IMR-90 (cell line): Measurements from ENCODE around the gene TEAD1. TPM values are rescaled to one million over a fixed set of nuclear protein-coding genes. Genes with fewer than 3 reads are reported as not detected.

Source experiments
- ATAC-seq: fragments of 200-7000 bp; cut with Tn5 transposase; 2 replicates; pipeline ENCODE4 v1.9.1; 2020; ENCODE audit warnings: low read depth, mild to moderate bottlenecking, moderate library complexity
- BruUV-seq: library from RNA; stranded (reverse); fragments of 400-500 nt; replicated peaks from 2 replicates; lab custom pipeline; 2021; lab: Mats Ljungman, UMichigan
- CTCF ChIA-PET: fragments of 300-600 bp; formaldehyde crosslinking; extraction: SDS; loops from one replicate; lab custom pipeline; 2021; ENCODE audit warnings: antibody characterized with exemption; lab: Yijun Ruan, JAX
- POLR2A ChIA-PET: fragments of 300-600 bp; sonication (Branson Sonifier 250); formaldehyde crosslinking; loops from one replicate; lab custom pipeline; 2022; ENCODE audit warnings: antibody characterized with exemption; ENCODE audit not compliant: unreplicated experiment; lab: Charles Lee
- DNase-seq: peaks from one replicate; pipeline ENCODE4 v3.0.0; 2013
- H2AFZ ChIP-seq: replicated peaks from 2 replicates; pipeline ENCODE3; 2013; ENCODE audit warnings: low read length, mild to moderate bottlenecking; ENCODE audit not compliant: poor library complexity
- H2AK5ac ChIP-seq: 2 replicates; pipeline ENCODE4 v1.6.1; 2013; ENCODE audit warnings: low read depth, low read length, inconsistent platforms
- H2AK9ac ChIP-seq: replicated peaks from 2 replicates; pipeline ENCODE3; 2013; ENCODE audit warnings: mild to moderate bottlenecking, low read depth, low read length, moderate library complexity; ENCODE audit not compliant: poor library complexity
- H2BK120ac ChIP-seq: 2 replicates; pipeline ENCODE4 v1.6.1; 2013; ENCODE audit warnings: low read depth, low read length, inconsistent platforms
- H2BK15ac ChIP-seq: 3 replicates; pipeline ENCODE4 v1.6.1; 2013; ENCODE audit warnings: low read depth, low read length, inconsistent platforms
- H2BK20ac ChIP-seq: 2 replicates; pipeline ENCODE4 v1.6.1; 2013; ENCODE audit warnings: low read depth, mild to moderate bottlenecking, inconsistent platforms, low read length, moderate library complexity
- H2BK5ac ChIP-seq: 2 replicates; pipeline ENCODE4 v1.6.1; 2013; ENCODE audit warnings: mild to moderate bottlenecking, low read depth, low read length, inconsistent platforms; ENCODE audit not compliant: poor library complexity, severe bottlenecking
- H3K14ac ChIP-seq: replicated peaks from 2 replicates; pipeline ENCODE4 v1.6.1; 2013; ENCODE audit warnings: low read depth, low read length, inconsistent platforms
- H3K18ac ChIP-seq: 2 replicates; pipeline ENCODE4 v1.6.1; 2013; ENCODE audit warnings: low read depth, low read length, control low read depth
- H3K23ac ChIP-seq: 2 replicates; pipeline ENCODE4 v1.6.1; 2013; ENCODE audit warnings: low read depth, low read length, inconsistent platforms
- H3K27ac ChIP-seq: 2 replicates; pipeline ENCODE4 v1.5.1; 2013; ENCODE audit warnings: mild to moderate bottlenecking, control low read depth, low read length; ENCODE audit not compliant: insufficient read depth
- H3K27me3 ChIP-seq: 2 replicates; pipeline ENCODE4 v1.6.1; 2013; ENCODE audit warnings: low read length; ENCODE audit not compliant: control insufficient read depth, insufficient read depth
- H3K36me3 ChIP-seq: 2 replicates; pipeline ENCODE4 v1.6.1; 2013; ENCODE audit warnings: low read length, mixed read lengths; ENCODE audit not compliant: control insufficient read depth, insufficient read depth
- H3K4ac ChIP-seq: 2 replicates; pipeline ENCODE4 v1.6.1; 2013; ENCODE audit warnings: low read depth, low read length, inconsistent platforms
- H3K4me1 ChIP-seq: 2 replicates; pipeline ENCODE4 v1.6.1; 2013; ENCODE audit warnings: low read length, mixed read lengths; ENCODE audit not compliant: control insufficient read depth, insufficient read depth
- H3K4me2 ChIP-seq: 2 replicates; pipeline ENCODE4 v1.6.1; 2013; ENCODE audit warnings: low read depth, mild to moderate bottlenecking, control low read depth, low read length, moderate library complexity
- H3K4me3 ChIP-seq: 2 replicates; pipeline ENCODE4 v1.5.1; 2013; ENCODE audit warnings: low read depth, mild to moderate bottlenecking, control low read depth, low read length, moderate library complexity; ENCODE audit not compliant: insufficient read depth
- H3K56ac ChIP-seq: 2 replicates; pipeline ENCODE4 v1.6.1; 2013; ENCODE audit warnings: low read length, inconsistent platforms; ENCODE audit not compliant: insufficient read depth; ENCODE audit errors: extremely low read depth
- H3K79me1 ChIP-seq, 2 experiments: 2 replicates each; pipeline ENCODE4 v1.6.1; 2013; ENCODE audit warnings: low read length in 2 of 2, inconsistent platforms in 1 of 2, low read depth in 1 of 2
- H3K9ac ChIP-seq: 2 replicates; pipeline ENCODE4 v1.6.1; 2013; ENCODE audit warnings: low read depth, low read length, control low read depth
- H3K9me1 ChIP-seq: 2 replicates; pipeline ENCODE4 v1.6.1; 2013; ENCODE audit warnings: low read length, inconsistent platforms; ENCODE audit not compliant: insufficient read depth
- H3K9me3 ChIP-seq: 2 replicates; pipeline ENCODE4 v1.6.1; 2013; ENCODE audit warnings: low read length; ENCODE audit not compliant: control insufficient read depth, insufficient read depth
- H4K20me1 ChIP-seq: 2 replicates; pipeline ENCODE4 v1.6.1; 2013; ENCODE audit warnings: low read length, inconsistent platforms; ENCODE audit not compliant: insufficient read depth
- H4K5ac ChIP-seq: 2 replicates; pipeline ENCODE4 v1.6.1; 2013; ENCODE audit warnings: mild to moderate bottlenecking, low read depth, low read length, control low read depth
- H4K8ac ChIP-seq, 2 experiments: 2 replicates each; pipeline ENCODE4 v1.6.1; 2013; ENCODE audit warnings: low read depth in 2 of 2, low read length in 2 of 2, control low read depth in 1 of 2, inconsistent platforms in 1 of 2
- H4K91ac ChIP-seq: 2 replicates; pipeline ENCODE4 v1.6.1; 2013; ENCODE audit warnings: low read depth, low read length, inconsistent platforms; ENCODE audit not compliant: insufficient read depth
- CEBPB ChIP-seq: IDR thresholded peaks from 2 replicates; pipeline ENCODE4 v1.6.1; 2012; ENCODE audit warnings: low read depth, low read length, improper control_type of control experiment
- CHD1 ChIP-seq: IDR thresholded peaks from 2 replicates; pipeline ENCODE4 v1.6.1; 2012; ENCODE audit warnings: low read depth, low read length, improper control_type of control experiment
- MXI1 ChIP-seq: IDR thresholded peaks from 2 replicates; pipeline ENCODE4 v1.6.1; 2012; ENCODE audit warnings: low read depth, mild to moderate bottlenecking, low read length, moderate library complexity, borderline replicate concordance
- POLR2A ChIP-seq: IDR thresholded peaks from 2 replicates; pipeline ENCODE4 v1.6.1; 2012; ENCODE audit warnings: mild to moderate bottlenecking, low read depth, low read length
- RCOR1 ChIP-seq: IDR thresholded peaks from 2 replicates; pipeline ENCODE4 v1.6.1; 2012; ENCODE audit warnings: mild to moderate bottlenecking, low read length, improper control_type of control experiment; ENCODE audit not compliant: insufficient replicate concordance
- RFX5 ChIP-seq: IDR thresholded peaks from 2 replicates; pipeline ENCODE4 v1.8.0; 2012; ENCODE audit warnings: low read depth, mild to moderate bottlenecking, low read length, moderate library complexity
- WGBS, 2 experiments: methylation state at CpG; one replicate each; pipeline versions ENCODE4 v1.1.5 to v1.1.7; 2013; ENCODE audit warnings: missing lambda C conversion rate in 2 of 2; ENCODE audit not compliant: insufficient read length in 1 of 2; ENCODE audit errors: extremely low coverage in 2 of 2; 5-methylcytosine and 5-hydroxymethylcytosine counted together
- dilution Hi-C: fragments of 300-500 bp; cut with HindIII; formaldehyde crosslinking; loops from one replicate; pipeline ENCODE4 v1.14.3; 2018; ENCODE audit warnings: low sequenced_read_pairs; ENCODE audit not compliant: unreplicated experiment
- in situ Hi-C: fragments of 300-500 bp; cut with MboI; formaldehyde crosslinking; loops from 3 replicates; pipeline ENCODE4 v1.14.3; 2019; ENCODE audit warnings: low sequenced_read_pairs, inconsistent platforms, mixed read lengths
- intact Hi-C: fragments of 100-400 bp; cut with micrococcal nuclease; formaldehyde crosslinking; loops from 2 replicates; pipeline ENCODE4 v1.10.0; 2022
- polyA plus RNA-seq, 3 experiments: library from polyadenylated mRNA; depleted of rRNA; stranded (reverse); fragments of >200 nt; gene quantifications; 2 replicates each; pipeline ENCODE4 v1.2.3, GENCODE V29; 2012; ENCODE audit warnings: low replicate concordance in 1 of 3
- total RNA-seq: library from RNA; depleted of rRNA; stranded (reverse); fragments of >200 nt; gene quantifications from 2 replicates; pipeline ENCODE4 v1.2.3, GENCODE V29; 2012
- TF ChIP-seq, protein P1 (sequence below): conservative IDR thresholded peaks from 2 replicates; pipeline ENCODE4 v1.5.1; 2012; ENCODE audit warnings: mild to moderate bottlenecking, low read depth, low read length, improper control_type of control experiment
- TF ChIP-seq, protein P2 (sequence below): fragments of 150-350 bp; IDR thresholded peaks from 2 replicates; pipeline ENCODE4 v1.6.1; 2017; ENCODE audit warnings: mild to moderate bottlenecking, antibody characterized with exemption, low read length, low read depth

TEAD1 gene
- total and polyA plus RNA-seq, 2 of the 4 experiments (the other 2 are of a cell fraction): 51.8 to 69.2 TPM

DNA sequence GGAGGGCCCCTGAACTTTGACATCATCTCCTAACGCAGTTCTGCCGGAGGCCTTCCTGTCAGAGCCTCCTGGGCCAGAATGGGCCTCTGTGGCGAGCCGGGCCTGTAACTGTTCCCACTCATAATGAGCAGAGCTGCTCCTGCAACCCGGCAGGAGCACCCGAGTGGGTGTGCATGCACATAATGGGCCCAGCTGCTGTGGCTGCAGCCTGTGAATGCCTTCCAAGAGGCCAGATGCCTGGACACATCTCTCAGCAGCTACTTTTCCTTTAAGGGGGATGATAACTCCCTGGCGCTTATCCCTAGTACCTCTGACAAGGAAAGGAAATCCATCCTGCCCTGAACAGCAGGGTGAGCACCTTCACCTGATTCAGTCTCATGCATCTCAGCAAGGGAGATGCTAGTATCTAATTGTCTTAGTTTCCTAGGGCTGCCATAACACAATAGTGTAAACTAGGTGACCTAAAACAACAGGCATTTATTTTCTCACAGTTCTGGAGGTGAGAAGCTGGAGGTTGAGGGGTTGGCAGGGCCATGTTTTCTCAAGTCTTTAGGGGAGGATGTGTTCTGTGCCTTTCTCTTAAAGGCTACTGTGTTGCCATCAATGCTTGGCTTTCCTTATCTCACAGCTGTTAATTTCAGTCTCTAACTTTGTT lies 120.5 kb downstream of the TEAD1 start:
- Histone ChIP-seq H2AFZ (no peak overlapping the region), H2BK120ac (no peak overlapping the region), H3K4me1 (peaks cover 15% of the 10 kb centered on the region), H3K4me3 (no peak overlapping the region), H2AK5ac (no peak overlapping the region), H3K23ac (no peak overlapping the region), H2BK5ac (no peak overlapping the region), H3K9me1 (peaks cover 39% of the 10 kb centered on the region), H3K4me2 (no peak overlapping the region), H4K20me1 (peaks cover 78% of the 10 kb centered on the region), H3K9me3 (no peaks in the 10 kb centered on the region), H2BK15ac (no peak overlapping the region), H2BK20ac (no peak overlapping the region), H3K36me3 (peaks cover 23% of the 10 kb centered on the region), H3K9ac (no peak overlapping the region), H3K27ac (no peak overlapping the region), H3K18ac (no peak overlapping the region), H3K4ac (no peak overlapping the region), H2AK9ac (no peak overlapping the region), H3K79me1 (peaks cover 47 to 90% of the 10 kb centered on the region in 2 experiments), H3K14ac (no peak overlapping the region), H4K8ac (no peak overlapping the region), H3K27me3 (no peaks in the 10 kb centered on the region), H3K56ac (no peak overlapping the region), H4K5ac (no peak overlapping the region), H4K91ac (no peak overlapping the region)
- 0 out of 2 replicates have a peak, but pooled peaks have one; percentile 19 for ATAC-seq
- 82% methylated on average over 2 of the region's 7 CpGs; no CpG with 5 or more reads in 1 of the 2 experiments for WGBS, 2 experiments
- POLR2A ChIA-PET: no interaction called here
- intact Hi-C loops (no loop called here), in situ Hi-C loops (no loop called here), dilution Hi-C loops (no loop called here)
- no peak for DNase-seq
- CTCF ChIA-PET: no interaction called here
- TF ChIP-seq, protein P1, sequence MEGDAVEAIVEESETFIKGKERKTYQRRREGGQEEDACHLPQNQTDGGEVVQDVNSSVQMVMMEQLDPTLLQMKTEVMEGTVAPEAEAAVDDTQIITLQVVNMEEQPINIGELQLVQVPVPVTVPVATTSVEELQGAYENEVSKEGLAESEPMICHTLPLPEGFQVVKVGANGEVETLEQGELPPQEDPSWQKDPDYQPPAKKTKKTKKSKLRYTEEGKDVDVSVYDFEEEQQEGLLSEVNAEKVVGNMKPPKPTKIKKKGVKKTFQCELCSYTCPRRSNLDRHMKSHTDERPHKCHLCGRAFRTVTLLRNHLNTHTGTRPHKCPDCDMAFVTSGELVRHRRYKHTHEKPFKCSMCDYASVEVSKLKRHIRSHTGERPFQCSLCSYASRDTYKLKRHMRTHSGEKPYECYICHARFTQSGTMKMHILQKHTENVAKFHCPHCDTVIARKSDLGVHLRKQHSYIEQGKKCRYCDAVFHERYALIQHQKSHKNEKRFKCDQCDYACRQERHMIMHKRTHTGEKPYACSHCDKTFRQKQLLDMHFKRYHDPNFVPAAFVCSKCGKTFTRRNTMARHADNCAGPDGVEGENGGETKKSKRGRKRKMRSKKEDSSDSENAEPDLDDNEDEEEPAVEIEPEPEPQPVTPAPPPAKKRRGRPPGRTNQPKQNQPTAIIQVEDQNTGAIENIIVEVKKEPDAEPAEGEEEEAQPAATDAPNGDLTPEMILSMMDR: no peak
- TF ChIP-seq MXI1 (no peak), RCOR1 (no peak), POLR2A (no peak), RFX5 (no peak), CEBPB (no peak), CHD1 (no peak)
- TF ChIP-seq, protein P2, sequence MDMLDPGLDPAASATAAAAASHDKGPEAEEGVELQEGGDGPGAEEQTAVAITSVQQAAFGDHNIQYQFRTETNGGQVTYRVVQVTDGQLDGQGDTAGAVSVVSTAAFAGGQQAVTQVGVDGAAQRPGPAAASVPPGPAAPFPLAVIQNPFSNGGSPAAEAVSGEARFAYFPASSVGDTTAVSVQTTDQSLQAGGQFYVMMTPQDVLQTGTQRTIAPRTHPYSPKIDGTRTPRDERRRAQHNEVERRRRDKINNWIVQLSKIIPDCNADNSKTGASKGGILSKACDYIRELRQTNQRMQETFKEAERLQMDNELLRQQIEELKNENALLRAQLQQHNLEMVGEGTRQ: no peak
- BruUV-seq: no TSS peak
